IPS-20b (cell line): ENCODE data around the gene LAMTOR4.

Experiments
- H3K27ac ChIP-seq: one replicate; pipeline ENCODE4 v1.5.1; 2013; ENCODE audit warnings: low read length
- H3K27me3 ChIP-seq: 2 replicates; pipeline ENCODE4 v1.6.1; 2013; ENCODE audit warnings: mild to moderate bottlenecking, low read length, inconsistent platforms; ENCODE audit not compliant: insufficient read depth
- H3K36me3 ChIP-seq: 2 replicates; pipeline ENCODE4 v1.6.1; 2013; ENCODE audit warnings: low read depth, mild to moderate bottlenecking, inconsistent platforms, low read length, moderate library complexity; ENCODE audit not compliant: insufficient read depth
- H3K4me1 ChIP-seq: 2 replicates; pipeline ENCODE4 v1.6.1; 2013; ENCODE audit warnings: mild to moderate bottlenecking, control low read depth, inconsistent platforms, low read length, moderate library complexity; ENCODE audit not compliant: insufficient read depth
- H3K4me3 ChIP-seq: 2 replicates; pipeline ENCODE4 v1.5.1; 2013; ENCODE audit warnings: mild to moderate bottlenecking, low read length, inconsistent platforms
- H3K9ac ChIP-seq: 2 replicates; pipeline ENCODE4 v1.6.1; 2013; ENCODE audit warnings: low read depth, mild to moderate bottlenecking, inconsistent platforms, low read length, moderate library complexity
- H3K9me3 ChIP-seq: 2 replicates; pipeline ENCODE4 v1.6.1; 2013; ENCODE audit warnings: mild to moderate bottlenecking, low read depth, low read length, inconsistent platforms; ENCODE audit not compliant: insufficient read depth

Gene LAMTOR4

GRCh38 chr7:100200693-100201092 lies 52.0 kb downstream of the LAMTOR4 start:
- H3K27me3 ChIP-seq, result peaks cover 24% of the 10 kb centered on the region
- no peak overlapping the region for H3K9ac ChIP-seq
- H3K4me3 ChIP-seq, result no peak overlapping the region
- no peaks in the 10 kb centered on the region for H3K36me3 ChIP-seq
- no peak overlapping the region for H3K27ac ChIP-seq
- H3K9me3 ChIP-seq, result no peaks in the 10 kb centered on the region
- H3K4me1 ChIP-seq, result peaks cover 9% of the 10 kb centered on the region
